Endothelial cell of umbilical vein (primary cell): ENCODE measurements around the gene RPS8. TPM values are rescaled to one million over a fixed set of nuclear protein-coding genes. Genes with fewer than 3 reads are reported as not detected.

Experiments
- BruUV-seq: library from RNA; stranded (reverse); fragments of 400-500 nt; replicated peaks from 2 replicates; lab custom pipeline; 2021; lab: Mats Ljungman, UMichigan
- CTCF ChIA-PET: fragments of 300-600, 350-600 bp; sonication (Branson Sonifier 250); formaldehyde crosslinking; loops from one replicate; lab custom pipeline; 2021; ENCODE audit warnings: antibody characterized with exemption, inconsistent platforms; lab: Charles Lee
- POLR2A ChIA-PET: fragments of 300-600, 350-600 bp; sonication (Branson Sonifier 250); formaldehyde crosslinking; loops from one replicate; lab custom pipeline; 2021; ENCODE audit warnings: antibody characterized with exemption, inconsistent platforms; lab: Charles Lee
- DNase-seq: peaks from one replicate; pipeline ENCODE4 v3.0.0-alpha.2; 2011; ENCODE audit warnings: low read depth, low spot score
- FAIRE-seq: peaks from 2 replicates; lab custom pipeline; 2011; peaks lifted over from hg19 to GRCh38; lab: Jason Lieb, UNC
- H2AFZ ChIP-seq: 2 replicates; pipeline ENCODE4 v1.6.0; 2012; ENCODE audit warnings: low read depth, low read length, control low read depth, inconsistent platforms
- H3K27ac ChIP-seq: 2 replicates; pipeline ENCODE4 v1.5.1; 2011; ENCODE audit warnings: low read depth, mild to moderate bottlenecking, control low read depth, low read length, moderate library complexity; ENCODE audit not compliant: insufficient read depth
- H3K27me3 ChIP-seq, 2 experiments: 2 replicates each; pipeline versions ENCODE4 v1.6.0 to v1.6.1; 2011; ENCODE audit warnings: low read length in 2 of 2, mixed read lengths in 1 of 2; ENCODE audit not compliant: control insufficient read depth in 2 of 2, insufficient read depth in 2 of 2
- H3K36me3 ChIP-seq, 2 experiments: 2 replicates in 1 of 2; 3 replicates in 1 of 2; pipeline ENCODE4 v1.5.1; 2011; ENCODE audit warnings: low read length in 2 of 2, mild to moderate bottlenecking in 1 of 2, moderate library complexity in 1 of 2; ENCODE audit not compliant: control insufficient read depth in 2 of 2, insufficient read depth in 2 of 2; ENCODE audit errors: extremely low read depth in 1 of 2
- H3K4me1 ChIP-seq: 3 replicates; pipeline ENCODE4 v1.5.1; 2011; ENCODE audit warnings: mild to moderate bottlenecking, low read length; ENCODE audit not compliant: control insufficient read depth, insufficient read depth; ENCODE audit errors: extremely low read depth
- H3K4me2 ChIP-seq: 2 replicates; pipeline ENCODE4 v1.6.1; 2011; ENCODE audit warnings: low read length, control low read depth, mixed read lengths; ENCODE audit not compliant: insufficient read depth
- H3K4me3 ChIP-seq, 3 experiments: fragments of 200-600 bp in 1 of 3; sonication (generic), shearing (Covaris generic) in 1 of 3; replicated peaks in 1 of 3; 2 replicates each; pipeline ENCODE4 v1.5.1; 2011 to 2016; ENCODE audit warnings: control low read depth in 3 of 3, low read length in 3 of 3, mild to moderate bottlenecking in 2 of 3, inconsistent platforms in 1 of 3, low read depth in 1 of 3, moderate library complexity in 1 of 3; ENCODE audit not compliant: insufficient read depth in 1 of 3
- H3K79me2 ChIP-seq: 2 replicates; pipeline ENCODE4 v1.6.0; 2012; ENCODE audit warnings: low read length, inconsistent platforms; ENCODE audit not compliant: control insufficient read depth, insufficient read depth
- H3K9ac ChIP-seq: replicated peaks from 2 replicates; pipeline ENCODE3; 2011; ENCODE audit warnings: low read length, control low read depth; ENCODE audit not compliant: insufficient read depth; ENCODE audit errors: extremely low read depth
- H3K9me1 ChIP-seq: replicated peaks from 3 replicates; pipeline ENCODE4 v1.6.0; 2011; ENCODE audit warnings: mild to moderate bottlenecking, low read length; ENCODE audit not compliant: control insufficient read depth, insufficient read depth; ENCODE audit errors: extremely low read depth
- H3K9me3 ChIP-seq: replicated peaks from 2 replicates; pipeline ENCODE4 v1.5.1; 2012; ENCODE audit warnings: low read length, inconsistent platforms; ENCODE audit not compliant: control insufficient read depth, insufficient read depth
- H4K20me1 ChIP-seq: replicated peaks from 2 replicates; pipeline ENCODE3; 2011; ENCODE audit warnings: mild to moderate bottlenecking, low read length; ENCODE audit not compliant: control insufficient read depth, insufficient read depth; ENCODE audit errors: extremely low read depth
- EZH2 ChIP-seq: IDR thresholded peaks from 2 replicates; pipeline ENCODE4 v1.6.1; 2012; ENCODE audit warnings: borderline replicate concordance, low read depth, mild to moderate bottlenecking, moderate library complexity, low read length, inconsistent platforms; ENCODE audit not compliant: severe bottlenecking
- FOS ChIP-seq: IDR thresholded peaks from 2 replicates; pipeline ENCODE4 v1.6.1; 2011; ENCODE audit warnings: mild to moderate bottlenecking, low read length, moderate library complexity, borderline replicate concordance; ENCODE audit not compliant: insufficient read depth
- GATA2 ChIP-seq: IDR thresholded peaks from 2 replicates; pipeline ENCODE4 v1.7.0; 2011; ENCODE audit warnings: low read depth, mild to moderate bottlenecking, moderate library complexity, mixed read lengths, low read length; ENCODE audit not compliant: insufficient read length, insufficient read depth
- JUN ChIP-seq: IDR thresholded peaks from 2 replicates; pipeline ENCODE4 v1.6.1; 2011; ENCODE audit warnings: borderline replicate concordance, low read depth; ENCODE audit not compliant: insufficient read length, insufficient read depth
- MYC ChIP-seq: IDR thresholded peaks from one replicate; pipeline ENCODE4 v1.6.1; 2011; ENCODE audit warnings: mild to moderate bottlenecking, low read depth, low read length
- POLR2A ChIP-seq: IDR thresholded peaks from 2 replicates; pipeline ENCODE4 v1.6.1; 2012; ENCODE audit warnings: low read depth, mild to moderate bottlenecking, control low read depth, low read length
- POLR2AphosphoS5 ChIP-seq: IDR thresholded peaks from 2 replicates; pipeline ENCODE4 v1.6.1; 2012; ENCODE audit warnings: low read depth, mild to moderate bottlenecking, control low read depth, low read length, moderate library complexity; ENCODE audit not compliant: insufficient read depth
- dilution Hi-C: fragments of 300-500 bp; cut with MboI; formaldehyde crosslinking; loops from one replicate; pipeline ENCODE4 v1.15.0; 2019; ENCODE audit warnings: low sequenced_read_pairs; ENCODE audit not compliant: extremely low pct_ligation_motif_present
- intact Hi-C: fragments of 100-400 bp; cut with micrococcal nuclease; formaldehyde crosslinking; loops from one replicate; pipeline ENCODE4 v1.10.0; 2022
- polyA plus RNA-seq, 4 experiments: library from polyadenylated mRNA; depleted of rRNA in 3 of 4; stranded (reverse) in 3 of 4; unstranded in 1 of 4; fragments of >200 nt; gene quantifications; 2 replicates each; pipeline versions ENCODE4 v1.2.1 to v1.2.3, GENCODE V29; 2011 to 2012; ENCODE audit warnings: missing spikeins in 1 of 4
- total RNA-seq: library from RNA; stranded (reverse); gene quantifications from 2 replicates; pipeline ENCODE4 v1.2.3, GENCODE V29; 2021
- TF ChIP-seq, protein P1 (sequence below), 2 donors: IDR thresholded peaks; 1 replicate in 1 of 2; 2 replicates in 1 of 2; pipeline ENCODE4 v1.5.1; 2011; ENCODE audit warnings: low read length in 2 of 2, mild to moderate bottlenecking in 2 of 2, moderate library complexity in 2 of 2, control low read depth in 1 of 2, inconsistent platforms in 1 of 2, low read depth in 1 of 2; ENCODE audit not compliant: insufficient read depth in 1 of 2; ENCODE audit errors: extremely low read depth in 1 of 2
- TF ChIP-seq, protein P2 (sequence below): IDR thresholded peaks from 2 replicates; pipeline ENCODE4 v1.6.1; 2011; ENCODE audit not compliant: insufficient read depth, insufficient read length

RPS8 gene
- total and polyA plus RNA-seq, 2 donors (not counting 3 experiments of a cell fraction or from before 2014, with no cell fraction given) = 1,842 to 2,306 TPM

DNA sequence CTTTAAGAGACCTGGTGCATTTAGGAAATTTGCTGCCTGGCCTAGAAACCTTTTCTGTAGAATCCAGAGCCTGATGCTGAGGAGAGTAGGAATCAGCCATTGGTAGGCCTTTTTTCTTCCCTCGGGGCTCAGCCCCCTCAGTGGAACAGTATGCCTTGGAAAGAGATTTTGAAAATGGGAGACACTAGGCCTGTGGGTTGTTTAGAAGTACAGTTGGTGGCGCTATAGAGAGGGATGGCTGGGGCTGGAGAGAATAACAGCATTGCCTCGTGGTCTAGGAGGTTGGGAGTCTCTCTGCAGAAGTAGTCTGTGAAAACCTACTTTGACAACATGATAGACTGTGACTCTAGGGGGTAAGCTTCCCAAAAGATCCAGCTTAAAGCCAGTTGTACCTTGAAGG lies 27.5 kb upstream of the RPS8 start:
- intact Hi-C loops = no loop called here
- no peaks in the 10 kb centered on the region for H3K9me3 ChIP-seq
- peaks cover 22% of the 10 kb centered on the region for H3K79me2 ChIP-seq
- no peaks in the 10 kb centered on the region for H4K20me1 ChIP-seq
- H3K4me3 ChIP-seq = no peak overlapping the region
- no peaks in the 10 kb centered on the region for H3K9me1 ChIP-seq
- ChIA-PET POLR2A (no interaction called here), CTCF (interaction anchor here (0.6 to 1.1 kb wide), 4 partner anchors 17 to 71 kb away, joined by 3 read pairs; partner anchors contain the start of gene RNU5D-1)
- H3K27ac ChIP-seq = no peak overlapping the region
- H3K9ac ChIP-seq = no peak overlapping the region
- TF ChIP-seq FOS (no peak), POLR2A (no peak), POLR2AphosphoS5 (no peak), JUN (no peak)
- FAIRE-seq = no peak
- no TSS peak for BruUV-seq
- H3K4me1 ChIP-seq = peaks cover under 1% of the 10 kb centered on the region
- H3K36me3 ChIP-seq = peaks cover 6 to 13% of the 10 kb centered on the region in 2 experiments
- no peak for DNase-seq
- no peak overlapping the region for H3K4me2 ChIP-seq
- no peaks in the 10 kb centered on the region for H3K27me3 ChIP-seq
- H2AFZ ChIP-seq = no peak overlapping the region
- dilution Hi-C loops = no loop called here

DNA sequence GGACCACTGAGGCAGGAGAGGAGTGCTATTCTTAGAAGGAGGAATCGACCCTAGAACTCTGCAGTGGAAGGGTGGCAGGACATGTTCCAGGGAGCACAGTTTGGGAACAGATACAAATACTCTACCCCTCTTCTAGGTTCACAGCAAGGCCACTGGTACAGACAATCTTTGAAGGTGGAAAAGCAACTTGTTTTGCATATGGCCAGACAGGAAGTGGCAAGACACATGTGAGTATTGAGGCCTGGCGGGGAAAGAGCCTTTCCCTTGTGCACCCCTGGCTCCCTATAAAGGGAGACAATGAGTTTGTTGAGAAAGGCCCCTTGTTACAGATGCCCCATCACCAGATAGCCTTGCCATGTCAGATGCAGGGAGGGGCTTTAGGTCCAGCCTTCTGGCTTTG lies 17.9 kb upstream of the RPS8 start:
- intact Hi-C loops (no loop called here), dilution Hi-C loops (no loop called here)
- H3K27ac ChIP-seq = no peak overlapping the region
- ChIA-PET CTCF (no interaction called here), POLR2A (no interaction called here)
- H3K4me1 ChIP-seq = peaks cover 12% of the 10 kb centered on the region
- H4K20me1 ChIP-seq = no peaks in the 10 kb centered on the region
- H3K27me3 ChIP-seq = no peaks in the 10 kb centered on the region
- H2AFZ ChIP-seq = no peak overlapping the region
- H3K4me2 ChIP-seq = no peak overlapping the region
- H3K36me3 ChIP-seq = peaks cover 23% of the 10 kb centered on the region in 2 experiments
- no peak overlapping the region for H3K9ac ChIP-seq
- FAIRE-seq (no peak), DNase-seq (no peak)
- H3K9me1 ChIP-seq = no peaks in the 10 kb centered on the region
- no peaks in the 10 kb centered on the region for H3K79me2 ChIP-seq
- H3K4me3 ChIP-seq = no peak overlapping the region
- TF ChIP-seq, protein P1, sequence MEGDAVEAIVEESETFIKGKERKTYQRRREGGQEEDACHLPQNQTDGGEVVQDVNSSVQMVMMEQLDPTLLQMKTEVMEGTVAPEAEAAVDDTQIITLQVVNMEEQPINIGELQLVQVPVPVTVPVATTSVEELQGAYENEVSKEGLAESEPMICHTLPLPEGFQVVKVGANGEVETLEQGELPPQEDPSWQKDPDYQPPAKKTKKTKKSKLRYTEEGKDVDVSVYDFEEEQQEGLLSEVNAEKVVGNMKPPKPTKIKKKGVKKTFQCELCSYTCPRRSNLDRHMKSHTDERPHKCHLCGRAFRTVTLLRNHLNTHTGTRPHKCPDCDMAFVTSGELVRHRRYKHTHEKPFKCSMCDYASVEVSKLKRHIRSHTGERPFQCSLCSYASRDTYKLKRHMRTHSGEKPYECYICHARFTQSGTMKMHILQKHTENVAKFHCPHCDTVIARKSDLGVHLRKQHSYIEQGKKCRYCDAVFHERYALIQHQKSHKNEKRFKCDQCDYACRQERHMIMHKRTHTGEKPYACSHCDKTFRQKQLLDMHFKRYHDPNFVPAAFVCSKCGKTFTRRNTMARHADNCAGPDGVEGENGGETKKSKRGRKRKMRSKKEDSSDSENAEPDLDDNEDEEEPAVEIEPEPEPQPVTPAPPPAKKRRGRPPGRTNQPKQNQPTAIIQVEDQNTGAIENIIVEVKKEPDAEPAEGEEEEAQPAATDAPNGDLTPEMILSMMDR (IDR thresholded peaks at IDR 0.05; ENCODE audit: extremely low read depth in 1 of 2, insufficient read depth in 1 of 2, low read depth in 1 of 2, low read length in 2 of 2) = no peak
- TF ChIP-seq POLR2AphosphoS5 = no peak
- no peak for TF ChIP-seq MYC
- no peak for TF ChIP-seq JUN
- TF ChIP-seq, protein P2, sequence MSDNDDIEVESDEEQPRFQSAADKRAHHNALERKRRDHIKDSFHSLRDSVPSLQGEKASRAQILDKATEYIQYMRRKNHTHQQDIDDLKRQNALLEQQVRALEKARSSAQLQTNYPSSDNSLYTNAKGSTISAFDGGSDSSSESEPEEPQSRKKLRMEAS = no peak
- no peak for TF ChIP-seq POLR2A
- no peak for TF ChIP-seq FOS
- TF ChIP-seq GATA2 = no peak
- TF ChIP-seq EZH2 = no peak
- H3K9me3 ChIP-seq = no peaks in the 10 kb centered on the region
- BruUV-seq = no TSS peak
